CD14-positive monocyte (primary cell): Measurements from ENCODE around the gene CDKN2A. TPM values are rescaled to one million over a fixed set of nuclear protein-coding genes. Genes with fewer than 3 reads are reported as not detected.

Experiments used
- DNase-seq, 3 donors: peaks; one replicate each; pipeline ENCODE4 v3.0.0-alpha.2; 2011 to 2022
- H2AFZ ChIP-seq: 2 replicates; pipeline ENCODE4 v1.6.0; 2012; ENCODE audit warnings: mild to moderate bottlenecking, low read depth, low read length, inconsistent platforms; ENCODE audit not compliant: insufficient read depth, poor library complexity, severe bottlenecking
- H3K27ac ChIP-seq, 2 donors: 1 replicate in 1 of 2; 2 replicates in 1 of 2; pipeline ENCODE4 v1.5.1; 2012 to 2013; ENCODE audit warnings: low read length in 2 of 2, control low read depth in 1 of 2, inconsistent platforms in 1 of 2, low read depth in 1 of 2, mild to moderate bottlenecking in 1 of 2
- H3K27me3 ChIP-seq, 2 donors: one replicate each; pipeline versions ENCODE4 v1.6.0 to v1.6.1; 2011 to 2013; ENCODE audit warnings: low read length in 2 of 2; ENCODE audit not compliant: control insufficient read depth in 2 of 2, insufficient read depth in 2 of 2
- H3K36me3 ChIP-seq, 2 donors: replicated peaks in 1 of 2; 1 replicate in 1 of 2; 2 replicates in 1 of 2; pipeline versions ENCODE4 v1.5.1 to v1.6.1; 2012 to 2013; ENCODE audit warnings: low read length in 2 of 2, control low read depth in 1 of 2, inconsistent platforms in 1 of 2, mild to moderate bottlenecking in 1 of 2; ENCODE audit not compliant: insufficient read depth in 2 of 2, control insufficient read depth in 1 of 2
- H3K4me1 ChIP-seq, 2 donors: 1 replicate in 1 of 2; 2 replicates in 1 of 2; pipeline versions ENCODE4 v1.5.1 to v1.6.1; 2012 to 2013; ENCODE audit warnings: low read length in 2 of 2, control low read depth in 1 of 2, inconsistent platforms in 1 of 2, mild to moderate bottlenecking in 1 of 2, moderate library complexity in 1 of 2; ENCODE audit not compliant: insufficient read depth in 2 of 2, control insufficient read depth in 1 of 2
- H3K4me2 ChIP-seq: replicated peaks from 2 replicates; pipeline ENCODE3; 2012; ENCODE audit warnings: low read length, moderate library complexity, mild to moderate bottlenecking; ENCODE audit not compliant: poor library complexity, severe bottlenecking; ENCODE audit errors: extremely low read depth
- H3K4me3 ChIP-seq, 3 experiments: fragments of 200-600 bp in 1 of 3; sonication (generic) in 1 of 3; replicated peaks in 1 of 3; 1 replicate in 2 of 3; 2 replicates in 1 of 3; pipeline ENCODE4 v1.5.1; 2011 to 2013; ENCODE audit warnings: low read length in 3 of 3, mild to moderate bottlenecking in 3 of 3, control low read depth in 2 of 3, low read depth in 2 of 3, inconsistent platforms in 1 of 3, moderate library complexity in 1 of 3
- H3K79me2 ChIP-seq: 2 replicates; pipeline ENCODE4 v1.6.0; 2012; ENCODE audit warnings: mild to moderate bottlenecking, control low read depth, inconsistent platforms, low read length, moderate library complexity; ENCODE audit not compliant: insufficient read depth
- H3K9ac ChIP-seq: 2 replicates; pipeline ENCODE4 v1.6.0; 2017; ENCODE audit warnings: low read length, mild to moderate bottlenecking; ENCODE audit not compliant: insufficient read depth, poor library complexity, severe bottlenecking
- H3K9me3 ChIP-seq, 2 donors: replicated peaks in 1 of 2; 1 replicate in 1 of 2; 2 replicates in 1 of 2; pipeline versions ENCODE4 v1.5.1 to v1.6.1; 2012 to 2013; ENCODE audit warnings: low read length in 2 of 2, control low read depth in 1 of 2; ENCODE audit not compliant: control insufficient read depth in 1 of 2, insufficient read depth in 1 of 2
- H4K20me1 ChIP-seq: 2 replicates; pipeline ENCODE4 v1.6.0; 2012; ENCODE audit warnings: mild to moderate bottlenecking, low read length, control low read depth, moderate library complexity; ENCODE audit not compliant: insufficient read depth
- H3K27ac Mint-ChIP-seq, 7 donors: one replicate each; pipeline ENCODE4 v1.8.0; 2020; ENCODE audit warnings: mild to moderate bottlenecking in 7 of 7, mixed read lengths in 7 of 7, moderate library complexity in 6 of 7, inconsistent platforms in 2 of 7
- H3K27me3 Mint-ChIP-seq, 3 donors: one replicate each; pipeline ENCODE4 v1.8.0; 2021 to 2022; ENCODE audit warnings: low read depth in 3 of 3, mild to moderate bottlenecking in 3 of 3, mixed read lengths in 3 of 3, moderate library complexity in 3 of 3, inconsistent platforms in 1 of 3
- H3K36me3 Mint-ChIP-seq, 2 donors: one replicate each; pipeline ENCODE4 v1.8.0; 2020; ENCODE audit warnings: mixed read lengths in 2 of 2, inconsistent platforms in 1 of 2, mild to moderate bottlenecking in 1 of 2
- H3K4me1 Mint-ChIP-seq: one replicate; pipeline ENCODE4 v1.8.0; 2020; ENCODE audit warnings: mild to moderate bottlenecking, mixed read lengths
- H3K4me3 Mint-ChIP-seq, 2 donors: one replicate each; pipeline ENCODE4 v1.8.0; 2020; ENCODE audit warnings: mild to moderate bottlenecking in 2 of 2, mixed read lengths in 2 of 2, moderate library complexity in 1 of 2
- H3K9me3 Mint-ChIP-seq, 7 donors: one replicate each; pipeline ENCODE4 v1.8.0; 2020 to 2022; ENCODE audit warnings: mixed read lengths in 7 of 7, mild to moderate bottlenecking in 6 of 7, moderate library complexity in 6 of 7, inconsistent platforms in 2 of 7
- CTCF ChIP-seq: fragments of 200-600 bp; IDR thresholded peaks from one replicate; pipeline ENCODE4 v1.8.0; 2022; ENCODE audit warnings: antibody characterized with exemption, mild to moderate bottlenecking
- WGBS: methylation state at CpG from one replicate; pipeline ENCODE4 v1.1.5; 2013; ENCODE audit warnings: missing lambda C conversion rate; ENCODE audit not compliant: insufficient coverage; 5-methylcytosine and 5-hydroxymethylcytosine counted together
- intact Hi-C, 2 donors: fragments of 100-400 bp; cut with micrococcal nuclease; formaldehyde crosslinking; loops; one replicate each; pipeline versions ENCODE4 v1.15.0 to v1.15.1; 2023
- polyA plus RNA-seq, 3 donors: library from polyadenylated mRNA; depleted of rRNA in 1 of 3; unstranded in 2 of 3; stranded (reverse) in 1 of 3; fragments of 300-500 nt in 2 of 3; fragments of >200 nt in 1 of 3; fragmentation: Illumina TruSeq in 2 of 3; gene quantifications; 1 replicate in 2 of 3; 2 replicates in 1 of 3; pipeline ENCODE4 v1.2.3, GENCODE V29; 2012 to 2021

Gene CDKN2A
- polyA plus RNA-seq, 3 donors = 0.86 to 1.6 (median 1.1) TPM

GRCh38 chr9:22002038-22002437 lies 7.8 kb upstream of the CDKN2A start:
- H3K9me3 Mint-ChIP-seq = peaks cover 0 to 19% (median 8%) of the 10 kb centered on the region in 7 donors
- H3K27me3 Mint-ChIP-seq = peaks cover 73 to 88% (median 73%) of the 10 kb centered on the region in 3 donors
- WGBS = no CpG with 5 or more reads among the region's 1 CpG
- Histone ChIP-seq H4K20me1 (peaks cover 39% of the 10 kb centered on the region), H3K9ac (no peak overlapping the region), H2AFZ (no peak overlapping the region), H3K36me3 (no peaks in the 10 kb centered on the region), H3K4me1 (peaks cover 14% of the 10 kb centered on the region in 2 donors), H3K27ac (no peak overlapping the region), H3K4me3 (no peak overlapping the region), H3K27me3 (peaks cover 89 to 98% of the 10 kb centered on the region in 2 donors), H3K9me3 (peaks cover 0 to 17% of the 10 kb centered on the region in 2 donors), H3K4me2 (no peak overlapping the region), H3K79me2 (no peaks in the 10 kb centered on the region)
- peaks cover 20% of the 10 kb centered on the region for H3K4me1 Mint-ChIP-seq
- DNase-seq = no peak
- peaks cover 29 to 36% of the 10 kb centered on the region in 2 donors for H3K36me3 Mint-ChIP-seq
- H3K27ac Mint-ChIP-seq = no peak overlapping the region
- peak overlapping the region in 1 of 2 donors; percentile 67 for H3K4me3 Mint-ChIP-seq
- TF ChIP-seq CTCF = no peak
- intact Hi-C loops = no loop called here

- H3K4me1 Mint-ChIP-seq = peaks cover 20% of the 10 kb centered on the region
- peaks cover 14 to 18% of the 10 kb centered on the region in 2 donors for H3K36me3 Mint-ChIP-seq
- Histone ChIP-seq H3K9ac (no peak overlapping the region), H3K4me1 (peaks cover 19 to 26% of the 10 kb centered on the region in 2 donors), H3K27me3 (peaks cover 57 to 79% of the 10 kb centered on the region in 2 donors), H3K4me3 (no peak overlapping the region), H3K4me2 (no peak overlapping the region), H2AFZ (no peak overlapping the region), H3K9me3 (peaks cover 0 to 4% of the 10 kb centered on the region in 2 donors), H3K79me2 (peaks cover 4% of the 10 kb centered on the region), H4K20me1 (peaks cover 2% of the 10 kb centered on the region), H3K36me3 (no peaks in the 10 kb centered on the region), H3K27ac (no peak overlapping the region)
- H3K27me3 Mint-ChIP-seq = peaks cover 59 to 77% (median 63%) of the 10 kb centered on the region in 3 donors
- intact Hi-C loops = no loop called here
- no peak for TF ChIP-seq CTCF
- peak overlapping the region in 1 of 2 donors; percentile 62 for H3K4me3 Mint-ChIP-seq
- peaks cover 0 to 10% (median 0%) of the 10 kb centered on the region in 7 donors for H3K9me3 Mint-ChIP-seq
- no peak overlapping the region for H3K27ac Mint-ChIP-seq
- no peak for DNase-seq
- WGBS = no CpG with 5 or more reads among the region's 2 CpGs
Measured at GRCh38 chr9:21998026-21998425, 3.8 kb upstream of the CDKN2A start.
